NB4 (cell line): ENCODE data around the gene UTY.

ENCODE experiments used
- DNase-seq: peaks from one replicate; pipeline ENCODE4 v3.0.0; 2010; ENCODE audit warnings: low read depth
- H3K4me3 ChIP-seq: one replicate; pipeline ENCODE4 v1.5.1; 2011; ENCODE audit warnings: mild to moderate bottlenecking, low read depth, low read length, moderate library complexity
- CTCF ChIP-seq: IDR thresholded peaks from one replicate; pipeline ENCODE4 v1.5.1; 2012; ENCODE audit warnings: low read depth, low read length
- MYC ChIP-seq: IDR thresholded peaks from 2 replicates; pipeline ENCODE4 v1.6.1; 2011; ENCODE audit warnings: low read depth, low read length
- POLR2A ChIP-seq: IDR thresholded peaks from 2 replicates; pipeline ENCODE4 v1.6.1; 2011; ENCODE audit warnings: mild to moderate bottlenecking; ENCODE audit not compliant: insufficient read length; ENCODE audit errors: extremely low read depth
- TF ChIP-seq, protein P1 (sequence below): IDR thresholded peaks from 2 replicates; pipeline ENCODE4 v1.6.1; 2011; ENCODE audit warnings: low read depth, low read length

Gene UTY

DNA sequence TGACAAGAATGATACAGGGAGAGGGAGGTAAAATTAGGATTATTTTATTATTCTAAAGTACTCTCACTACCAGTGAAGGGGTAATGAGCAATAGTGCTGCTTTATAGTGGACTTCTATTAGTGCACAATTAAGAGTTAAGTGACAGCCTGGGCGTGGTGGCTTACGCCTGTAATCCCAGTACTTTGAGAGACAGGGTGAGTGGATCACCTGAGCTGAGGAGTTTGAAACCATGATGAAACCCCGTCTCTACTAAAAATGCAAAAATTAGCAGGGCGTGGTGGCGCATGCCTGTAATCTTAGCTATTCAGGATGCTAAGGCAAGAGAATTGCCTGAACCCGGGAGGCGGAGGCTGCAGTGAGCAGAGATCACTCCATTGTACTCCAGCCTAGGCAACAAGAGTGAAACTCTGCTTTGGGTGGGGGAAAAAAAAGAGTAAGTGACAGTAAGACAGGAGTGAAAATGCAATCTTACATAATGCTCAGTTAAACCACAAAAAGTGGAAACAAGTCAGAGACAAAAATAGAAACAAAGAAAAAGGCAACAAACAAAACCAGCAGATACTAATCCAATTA, 98.6 kb downstream of the UTY start:
- H3K4me3 ChIP-seq = no peak overlapping the region
- no peak for DNase-seq
- TF ChIP-seq CTCF (no peak), POLR2A (no peak), MYC (no peak)
- TF ChIP-seq, protein P1, sequence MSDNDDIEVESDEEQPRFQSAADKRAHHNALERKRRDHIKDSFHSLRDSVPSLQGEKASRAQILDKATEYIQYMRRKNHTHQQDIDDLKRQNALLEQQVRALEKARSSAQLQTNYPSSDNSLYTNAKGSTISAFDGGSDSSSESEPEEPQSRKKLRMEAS = no peak

DNA sequence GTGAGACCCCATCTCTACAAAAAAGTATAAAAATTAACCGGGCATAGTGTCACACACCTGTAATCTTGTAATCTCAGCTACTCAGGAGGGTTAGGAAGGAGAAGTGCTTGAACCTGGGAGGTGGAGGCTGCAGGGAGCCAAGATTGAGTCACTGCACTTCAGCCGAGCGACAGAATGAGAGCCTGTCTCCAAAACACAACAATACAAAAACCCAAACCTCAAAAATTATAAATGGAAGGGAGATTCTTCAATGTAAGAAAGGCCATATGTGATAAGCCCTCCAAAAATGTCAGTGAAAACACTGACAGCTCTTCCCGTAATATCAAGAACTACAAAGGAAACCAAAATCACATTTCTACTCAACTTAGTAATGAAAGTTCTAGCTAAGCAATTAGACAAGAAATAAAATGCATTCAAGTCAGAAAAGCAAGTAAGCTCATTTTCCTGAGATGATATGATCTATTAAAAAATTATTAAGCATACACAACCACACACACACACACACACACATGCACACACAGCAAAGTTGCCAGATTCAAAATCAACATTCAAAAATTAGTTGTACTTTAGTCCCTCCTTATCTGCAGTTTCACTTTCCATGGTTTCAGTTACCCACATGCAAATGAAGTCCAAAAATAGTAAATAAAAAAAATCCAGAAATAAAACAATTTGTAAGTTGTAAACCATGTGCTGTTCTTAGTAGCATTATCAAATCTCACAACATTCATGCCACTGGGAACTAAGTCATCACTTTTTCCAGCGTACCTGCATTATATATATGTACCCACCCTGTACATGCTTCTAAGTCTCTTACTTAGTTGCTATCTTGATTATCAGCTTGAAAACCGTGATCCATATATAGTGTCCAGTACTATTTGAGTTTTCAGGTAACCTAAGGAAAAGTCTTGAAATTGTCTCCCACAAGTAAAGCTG, 108.7 kb downstream of the UTY start:
- H3K4me3 ChIP-seq = no peak overlapping the region
- TF ChIP-seq, protein P1 = no peak
- no peak for TF ChIP-seq MYC
- TF ChIP-seq CTCF = no peak
- no peak for TF ChIP-seq POLR2A
- DNase-seq = no peak

- no peak overlapping the region for H3K4me3 ChIP-seq
- TF ChIP-seq POLR2A = no peak
- no peak for DNase-seq
Measured at GRCh38 chrY:13370245-13370644, 109.6 kb downstream of the UTY start.

DNA sequence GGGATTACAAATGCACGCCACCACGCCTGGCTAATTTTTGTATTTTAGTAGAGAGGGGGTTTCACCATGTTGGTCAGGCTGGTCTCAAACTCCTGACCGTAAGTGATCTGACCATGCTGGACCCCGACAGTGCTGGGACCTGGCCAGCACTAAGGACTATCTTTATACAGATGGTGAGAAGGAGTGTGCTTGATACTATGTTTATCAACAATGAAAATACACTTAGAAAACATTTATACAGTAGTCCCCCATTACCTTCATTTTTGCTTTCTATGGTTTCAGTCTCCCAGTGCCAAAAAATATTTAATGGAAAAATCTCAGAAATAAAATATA, 111.4 kb downstream of the UTY start:
- TF ChIP-seq MYC (no peak), CTCF (no peak), POLR2A (no peak)
- TF ChIP-seq, protein P1 = no peak
- no peak for DNase-seq
- H3K4me3 ChIP-seq = no peak overlapping the region

DNA sequence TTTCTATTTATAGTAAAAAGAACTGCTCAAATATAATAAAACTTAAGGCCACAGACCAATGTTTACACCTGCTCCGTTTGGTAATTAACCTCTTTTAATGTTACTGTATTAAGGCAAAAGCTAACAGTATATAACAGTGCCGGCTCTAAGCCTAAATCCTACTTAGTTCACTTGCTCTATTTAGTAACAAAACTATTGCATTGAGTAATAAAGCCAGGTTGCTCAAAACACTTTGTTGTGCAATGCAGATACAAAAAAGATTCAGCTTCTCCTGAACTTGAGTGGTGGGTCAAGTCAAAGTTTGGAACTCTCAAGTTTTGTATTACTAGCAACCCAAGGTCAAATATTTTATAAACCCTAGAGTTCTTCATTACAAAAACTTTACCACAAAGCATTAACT, 116.2 kb downstream of the UTY start:
- no peak for DNase-seq
- H3K4me3 ChIP-seq = no peak overlapping the region
- TF ChIP-seq CTCF = no peak
- no peak for TF ChIP-seq MYC
- TF ChIP-seq, protein P1 = no peak

- DNase-seq = no peak
- TF ChIP-seq MYC (no peak), CTCF (no peak), POLR2A (no peak)
- TF ChIP-seq, protein P1 = no peak
- no peak overlapping the region for H3K4me3 ChIP-seq
Measured at GRCh38 chrY:13362662-13363061, 117.2 kb downstream of the UTY start.
